ENCODE data around the gene UBE4A.
"Not testable (repeated sequence)": the region's sequence is repeated elsewhere in the genome, so short reads cannot be mapped to it uniquely, and the experiment has no call there.

Gene UBE4A

GRCh38 chr11:118379497-118379896, 20.1 kb downstream of the UBE4A start:
- Histone ChIP-seq H3K4me2 (ENCODE audit: low read length) (no peak overlapping the region), H3K4me1 (ENCODE audit: control insufficient read depth, insufficient read depth, low read length) (no peaks in the 10 kb centered on the region), H3K36me3 (ENCODE audit: insufficient read depth, low read length) (peaks cover 81% of the 10 kb centered on the region), H3K9me3 (replicated peaks; ENCODE audit: low read length) (no peaks in the 10 kb centered on the region), H3K27me3 (ENCODE audit: control insufficient read depth, insufficient read depth, low read length) (no peaks in the 10 kb centered on the region), H3K9ac (ENCODE audit: low read depth, low read length) (no peak overlapping the region), H3K4me3 (ENCODE audit: low read length) (no peak overlapping the region)

DNA sequence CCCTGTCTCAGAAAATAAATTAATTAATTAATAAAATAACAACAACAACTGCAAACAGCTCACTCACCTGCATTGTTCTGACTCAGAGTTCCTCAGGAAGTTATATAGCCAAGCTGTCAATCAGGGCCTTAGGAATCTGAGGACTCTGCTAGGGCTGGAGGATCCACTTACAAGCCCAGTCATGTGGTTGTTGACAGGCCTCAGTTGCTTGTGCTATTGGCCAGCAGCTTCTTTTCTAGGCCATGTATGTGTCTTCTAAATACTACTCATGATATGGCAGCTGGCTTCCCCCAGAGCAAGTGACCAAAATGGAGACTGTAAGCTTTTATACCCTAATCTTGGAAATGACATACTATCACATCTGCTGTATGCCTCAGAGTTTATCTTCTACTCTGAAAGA, 21.2 kb downstream of the UBE4A start:
- Histone ChIP-seq H3K9me3 (replicated peaks; ENCODE audit: low read length) (no peaks in the 10 kb centered on the region), H3K9ac (ENCODE audit: low read depth, low read length) (no peak overlapping the region), H3K4me2 (ENCODE audit: low read length) (no peak overlapping the region), H3K4me1 (ENCODE audit: control insufficient read depth, insufficient read depth, low read length) (no peaks in the 10 kb centered on the region), H3K36me3 (ENCODE audit: insufficient read depth, low read length) (peaks cover 84% of the 10 kb centered on the region), H3K4me3 (ENCODE audit: low read length) (no peak overlapping the region), H3K27me3 (ENCODE audit: control insufficient read depth, insufficient read depth, low read length) (no peaks in the 10 kb centered on the region)

GRCh38 chr11:118382954-118383353, 23.6 kb downstream of the UBE4A start:
- Histone ChIP-seq H3K4me1 (ENCODE audit: control insufficient read depth, insufficient read depth, low read length) (no peaks in the 10 kb centered on the region), H3K9ac (ENCODE audit: low read depth, low read length) (no peak overlapping the region), H3K36me3 (ENCODE audit: insufficient read depth, low read length) (peaks cover 87% of the 10 kb centered on the region), H3K9me3 (replicated peaks; ENCODE audit: low read length) (no peaks in the 10 kb centered on the region), H3K27me3 (ENCODE audit: control insufficient read depth, insufficient read depth, low read length) (no peaks in the 10 kb centered on the region), H3K4me2 (ENCODE audit: low read length) (no peak overlapping the region), H3K4me3 (ENCODE audit: low read length) (no peak overlapping the region)

GRCh38 chr11:118383657-118384056, 24.3 kb downstream of the UBE4A start:
- H3K4me3 ChIP-seq (ENCODE audit: low read length): no peak overlapping the region
- H3K9me3 ChIP-seq (replicated peaks; ENCODE audit: low read length): no peaks in the 10 kb centered on the region
- H3K4me1 ChIP-seq (ENCODE audit: control insufficient read depth, insufficient read depth, low read length): no peaks in the 10 kb centered on the region
- no peaks in the 10 kb centered on the region for H3K27me3 ChIP-seq (ENCODE audit: control insufficient read depth, insufficient read depth, low read length)
- peaks cover 82% of the 10 kb centered on the region for H3K36me3 ChIP-seq (ENCODE audit: insufficient read depth, low read length)
- no peak overlapping the region for H3K4me2 ChIP-seq (ENCODE audit: low read length)
- no peak overlapping the region for H3K9ac ChIP-seq (ENCODE audit: low read depth, low read length)

DNA sequence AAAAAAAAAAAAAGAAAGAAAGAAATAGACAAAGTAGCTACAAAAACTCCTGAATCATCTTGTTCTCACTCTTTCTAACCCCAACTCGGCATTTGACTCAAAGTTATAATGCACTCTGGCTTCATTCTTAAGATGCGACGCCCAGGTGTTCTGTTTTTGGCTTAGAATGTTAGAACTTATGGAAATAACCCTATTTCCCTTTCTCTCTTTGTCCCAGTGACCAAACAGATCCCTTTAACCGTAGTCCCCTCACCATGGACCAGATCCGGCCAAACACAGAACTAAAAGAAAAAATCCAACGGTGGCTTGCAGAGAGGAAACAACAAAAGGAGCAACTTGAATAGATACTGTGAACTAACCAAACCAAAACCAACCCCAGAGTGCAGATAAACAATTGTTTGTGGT, 36.7 kb downstream of the UBE4A start:
- Histone ChIP-seq H3K9ac (ENCODE audit: low read depth, low read length) (no peak overlapping the region), H3K36me3 (ENCODE audit: insufficient read depth, low read length) (peaks cover 30% of the 10 kb centered on the region), H3K4me2 (ENCODE audit: low read length) (no peak overlapping the region), H3K27me3 (ENCODE audit: control insufficient read depth, insufficient read depth, low read length) (no peaks in the 10 kb centered on the region), H3K9me3 (replicated peaks; ENCODE audit: low read length) (no peaks in the 10 kb centered on the region), H3K4me1 (ENCODE audit: control insufficient read depth, insufficient read depth, low read length) (peaks cover 4% of the 10 kb centered on the region), H3K4me3 (ENCODE audit: low read length) (no peak overlapping the region)

DNA sequence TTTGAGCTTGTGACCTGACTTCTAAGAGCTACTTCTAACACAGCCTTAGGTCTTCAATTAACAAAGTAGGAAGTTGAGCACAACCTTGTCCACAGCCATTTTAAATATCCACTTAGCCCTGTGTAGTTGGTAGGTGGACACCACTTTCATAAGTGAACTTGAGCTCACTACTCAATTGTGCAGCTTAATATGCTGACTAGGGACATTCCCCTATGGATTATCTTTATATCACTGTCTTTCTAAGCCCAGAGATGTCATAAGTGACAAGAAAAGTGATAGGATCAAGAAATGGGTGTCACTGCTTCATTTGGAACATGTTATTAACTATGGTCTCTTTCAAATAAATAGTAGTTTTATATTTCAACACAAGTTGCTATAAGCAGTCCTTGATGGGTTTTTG, 38.0 kb downstream of the UBE4A start:
- H3K36me3 ChIP-seq (ENCODE audit: insufficient read depth, low read length): peaks cover 26% of the 10 kb centered on the region
- no peak overlapping the region for H3K4me3 ChIP-seq (ENCODE audit: low read length)
- H3K27me3 ChIP-seq (ENCODE audit: control insufficient read depth, insufficient read depth, low read length): no peaks in the 10 kb centered on the region
- no peak overlapping the region for H3K4me2 ChIP-seq (ENCODE audit: low read length)
- peaks cover 4% of the 10 kb centered on the region for H3K4me1 ChIP-seq (ENCODE audit: control insufficient read depth, insufficient read depth, low read length)
- H3K9ac ChIP-seq (ENCODE audit: low read depth, low read length): no peak overlapping the region
- no peaks in the 10 kb centered on the region for H3K9me3 ChIP-seq (replicated peaks; ENCODE audit: low read length)

DNA sequence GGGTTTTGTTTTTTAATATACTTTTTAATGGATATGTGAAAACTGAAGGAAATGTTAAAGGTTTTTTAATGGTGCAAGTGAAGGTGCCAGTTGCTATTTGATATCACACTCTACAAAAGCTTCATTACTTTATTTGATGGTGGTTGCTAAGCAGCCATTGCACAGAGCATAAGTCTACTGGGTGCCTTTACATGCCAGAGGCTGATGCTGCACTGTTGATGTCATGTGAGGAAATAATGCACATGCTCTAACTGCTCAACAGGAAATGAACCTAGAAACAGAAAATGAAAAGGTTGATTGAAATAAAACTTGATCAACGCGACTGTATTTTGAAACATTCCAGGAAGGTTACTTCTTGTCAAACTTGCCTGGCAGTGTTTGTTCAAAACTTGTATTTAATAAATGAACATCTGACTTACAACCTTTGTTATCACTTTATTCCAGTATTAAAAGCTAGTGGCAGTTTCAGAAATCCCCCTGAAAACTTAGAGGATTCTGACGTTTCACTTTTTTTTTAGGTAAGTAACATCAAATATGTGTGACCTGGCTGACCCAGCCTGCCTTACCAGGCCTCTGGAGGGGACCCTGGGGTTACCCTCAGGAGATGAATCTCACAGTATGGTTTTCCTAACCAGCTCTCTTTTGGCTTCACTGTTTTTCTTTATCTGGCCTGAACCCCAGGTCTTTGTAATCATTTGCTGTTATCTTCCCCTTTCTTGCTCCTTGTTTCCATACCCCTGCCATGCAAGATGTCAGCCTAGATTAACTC, 39.6 kb downstream of the UBE4A start:
- H3K27me3 ChIP-seq (ENCODE audit: control insufficient read depth, insufficient read depth, low read length): no peaks in the 10 kb centered on the region
- H3K4me2 ChIP-seq (ENCODE audit: low read length): no peak overlapping the region
- H3K4me1 ChIP-seq (ENCODE audit: control insufficient read depth, insufficient read depth, low read length): peaks cover 14% of the 10 kb centered on the region
- no peak overlapping the region for H3K4me3 ChIP-seq (ENCODE audit: low read length)
- no peak overlapping the region for H3K9ac ChIP-seq (ENCODE audit: low read depth, low read length)
- H3K9me3 ChIP-seq (replicated peaks; ENCODE audit: low read length): no peaks in the 10 kb centered on the region
- H3K36me3 ChIP-seq (ENCODE audit: insufficient read depth, low read length): peaks cover 17% of the 10 kb centered on the region

DNA sequence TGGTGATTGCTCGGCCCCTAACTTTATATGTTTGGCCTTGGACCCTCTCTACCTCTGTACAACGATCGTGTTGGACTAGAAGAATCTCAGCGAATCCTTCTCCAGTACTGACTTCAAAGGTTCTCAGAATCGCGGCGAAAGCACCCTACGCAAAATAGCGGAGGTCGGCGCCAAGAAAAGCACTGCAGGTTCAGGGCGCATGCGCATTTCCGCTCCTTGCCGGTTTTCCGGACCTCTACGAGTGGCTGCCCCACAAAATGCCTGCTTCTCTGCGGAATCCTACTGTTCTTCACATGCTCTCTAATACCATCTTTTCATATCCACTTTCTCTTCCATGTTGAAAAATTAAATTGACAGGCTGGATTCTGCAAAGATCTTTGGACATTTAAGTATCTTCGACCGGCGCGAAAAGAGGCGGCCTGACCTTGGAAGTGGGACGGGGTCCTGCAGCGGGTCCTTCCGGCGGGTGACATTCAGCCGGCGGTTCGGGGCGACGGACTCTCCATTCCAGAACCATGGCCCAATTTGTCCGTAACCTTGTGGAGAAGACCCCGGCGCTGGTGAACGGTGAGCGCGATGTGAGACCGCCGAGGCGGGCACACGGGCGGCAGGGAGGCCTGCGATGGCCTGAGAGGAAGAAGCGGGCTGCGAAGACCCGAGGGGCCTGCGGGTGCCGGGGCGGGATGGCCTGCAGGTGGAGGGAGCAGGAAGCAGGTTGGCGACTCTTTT, 41.9 kb downstream of the UBE4A start, which contains the start of gene ATP5MG:
ATP5MG (plus strand) TSS at position 456 of the 729 bp plus-strand sequence; CDS start at position 516, 60 bp downstream.
- Histone ChIP-seq H3K9ac (ENCODE audit: low read depth, low read length) (peak within 1 kb of the TSS; percentile 89), H3K27me3 (ENCODE audit: control insufficient read depth, insufficient read depth, low read length) (no peaks in the 10 kb centered on the region), H3K4me1 (ENCODE audit: control insufficient read depth, insufficient read depth, low read length) (peaks cover 18% of the 10 kb centered on the region), H3K4me3 (ENCODE audit: low read length) (peak within 1 kb of the TSS; percentile 92), H3K36me3 (ENCODE audit: insufficient read depth, low read length) (peaks cover 17% of the 10 kb centered on the region), H3K4me2 (ENCODE audit: low read length) (peak within 1 kb of the TSS; percentile 85), H3K9me3 (replicated peaks; ENCODE audit: low read length) (no peaks in the 10 kb centered on the region)

GRCh38 chr11:118401880-118402590, 42.6 kb downstream of the UBE4A start:
- Histone ChIP-seq H3K4me2 (ENCODE audit: low read length) (peak overlapping the region; percentile 85), H3K4me1 (ENCODE audit: control insufficient read depth, insufficient read depth, low read length) (peaks cover 23% of the 10 kb centered on the region), H3K9ac (ENCODE audit: low read depth, low read length) (peak overlapping the region; percentile 89), H3K4me3 (ENCODE audit: low read length) (peak overlapping the region; percentile 92), H3K9me3 (replicated peaks; ENCODE audit: low read length) (no peaks in the 10 kb centered on the region), H3K27me3 (ENCODE audit: control insufficient read depth, insufficient read depth, low read length) (no peaks in the 10 kb centered on the region), H3K36me3 (ENCODE audit: insufficient read depth, low read length) (peaks cover 18% of the 10 kb centered on the region)

DNA sequence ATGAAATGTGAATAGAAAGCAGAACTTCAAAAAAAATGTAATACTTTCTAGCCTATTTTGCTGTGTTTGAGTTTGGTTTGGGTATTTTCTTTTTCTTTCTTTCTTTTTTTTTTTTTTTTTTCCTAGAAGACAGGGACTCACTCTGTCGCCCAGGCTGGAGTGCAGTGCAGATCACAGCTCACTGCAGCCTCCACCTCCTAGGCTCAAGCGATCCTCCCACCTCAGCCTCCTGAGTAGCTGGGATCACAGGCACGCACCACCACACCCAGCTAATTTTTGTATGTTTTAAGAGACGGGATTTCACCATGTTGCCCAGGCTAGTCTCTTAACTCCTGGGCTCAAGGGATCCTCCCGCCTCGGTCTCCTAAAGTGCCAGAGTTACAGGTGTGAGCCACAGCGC, 43.2 kb downstream of the UBE4A start:
- H3K4me3 ChIP-seq (ENCODE audit: low read length): peak overlapping the region; percentile 92
- not testable (repeated sequence) for H3K27me3 ChIP-seq (ENCODE audit: control insufficient read depth, insufficient read depth, low read length); H3K9me3 ChIP-seq (replicated peaks; ENCODE audit: low read length)
- peak overlapping the region; percentile 85 for H3K4me2 ChIP-seq (ENCODE audit: low read length)
- H3K4me1 ChIP-seq (ENCODE audit: control insufficient read depth, insufficient read depth, low read length): peaks cover 23% of the 10 kb centered on the region
- peak overlapping the region; percentile 89 for H3K9ac ChIP-seq (ENCODE audit: low read depth, low read length)
- peaks cover 18% of the 10 kb centered on the region for H3K36me3 ChIP-seq (ENCODE audit: insufficient read depth, low read length)

DNA sequence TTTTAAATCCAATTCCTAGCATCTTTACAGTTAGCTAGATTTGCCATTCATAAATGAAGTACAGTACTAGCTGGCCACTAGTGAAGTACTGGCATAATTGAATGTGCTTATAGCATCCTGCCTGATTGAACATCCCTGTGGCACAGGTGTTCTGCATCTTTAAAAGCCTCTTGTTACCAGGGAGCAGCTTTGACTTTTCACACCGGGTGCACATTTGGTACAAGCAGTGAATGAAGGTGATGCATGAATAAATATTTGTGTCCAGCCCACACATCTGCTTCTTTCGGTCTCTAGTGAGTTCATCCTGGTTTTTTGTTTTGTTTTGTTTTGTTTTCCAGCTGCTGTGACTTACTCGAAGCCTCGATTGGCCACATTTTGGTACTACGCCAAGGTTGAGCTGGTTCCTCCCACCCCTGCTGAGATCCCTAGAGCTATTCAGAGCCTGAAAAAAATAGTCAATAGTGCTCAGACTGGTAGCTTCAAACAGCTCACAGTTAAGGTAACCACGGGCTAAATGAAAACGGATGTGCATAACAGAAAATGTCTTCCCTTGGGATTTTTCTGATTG, 47.3 kb downstream of the UBE4A start:
- no peaks in the 10 kb centered on the region for H3K9me3 ChIP-seq (replicated peaks; ENCODE audit: low read length)
- no peak overlapping the region for H3K4me2 ChIP-seq (ENCODE audit: low read length)
- peaks cover 19% of the 10 kb centered on the region for H3K4me1 ChIP-seq (ENCODE audit: control insufficient read depth, insufficient read depth, low read length)
- H3K27me3 ChIP-seq (ENCODE audit: control insufficient read depth, insufficient read depth, low read length): no peaks in the 10 kb centered on the region
- no peak overlapping the region for H3K9ac ChIP-seq (ENCODE audit: low read depth, low read length)
- H3K36me3 ChIP-seq (ENCODE audit: insufficient read depth, low read length): peaks cover 23% of the 10 kb centered on the region
- H3K4me3 ChIP-seq (ENCODE audit: low read length): no peak overlapping the region

All from skeletal muscle satellite cell (primary cell).